ENCODE results near the gene MTARC2.

DNA sequence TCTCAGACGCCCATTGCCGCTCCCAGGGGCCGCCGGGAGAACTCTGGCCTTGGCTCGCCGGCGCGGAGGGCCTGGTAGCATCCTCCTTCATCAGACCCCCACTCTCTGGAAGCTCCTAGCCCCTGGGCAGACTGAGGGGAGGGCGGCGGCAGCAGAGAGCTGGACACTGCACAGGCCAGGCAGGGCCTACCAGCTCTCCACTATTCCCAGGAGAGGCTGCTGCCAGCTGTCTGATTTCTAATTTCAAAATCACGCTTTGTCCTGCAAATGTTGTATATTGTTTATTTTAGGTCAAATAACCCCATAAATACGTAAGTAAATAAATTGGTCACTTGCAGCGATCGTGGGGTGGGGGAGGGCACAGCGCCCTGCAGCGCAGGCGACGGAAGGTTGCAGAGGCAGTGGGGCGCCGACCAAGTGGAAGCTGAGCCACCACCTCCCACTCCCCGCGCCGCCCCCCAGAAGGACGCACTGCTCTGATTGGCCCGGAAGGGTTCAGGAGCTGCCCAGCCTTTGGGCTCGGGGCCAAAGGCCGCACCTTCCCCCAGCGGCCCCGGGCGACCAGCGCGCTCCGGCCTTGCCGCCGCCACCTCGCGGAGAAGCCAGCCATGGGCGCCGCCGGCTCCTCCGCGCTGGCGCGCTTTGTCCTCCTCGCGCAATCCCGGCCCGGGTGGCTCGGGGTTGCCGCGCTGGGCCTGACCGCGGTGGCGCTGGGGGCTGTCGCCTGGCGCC, 38.4 kb downstream of the MTARC2 start, which contains the start of gene MTARC1:
- TF ChIP-seq, protein P1, sequence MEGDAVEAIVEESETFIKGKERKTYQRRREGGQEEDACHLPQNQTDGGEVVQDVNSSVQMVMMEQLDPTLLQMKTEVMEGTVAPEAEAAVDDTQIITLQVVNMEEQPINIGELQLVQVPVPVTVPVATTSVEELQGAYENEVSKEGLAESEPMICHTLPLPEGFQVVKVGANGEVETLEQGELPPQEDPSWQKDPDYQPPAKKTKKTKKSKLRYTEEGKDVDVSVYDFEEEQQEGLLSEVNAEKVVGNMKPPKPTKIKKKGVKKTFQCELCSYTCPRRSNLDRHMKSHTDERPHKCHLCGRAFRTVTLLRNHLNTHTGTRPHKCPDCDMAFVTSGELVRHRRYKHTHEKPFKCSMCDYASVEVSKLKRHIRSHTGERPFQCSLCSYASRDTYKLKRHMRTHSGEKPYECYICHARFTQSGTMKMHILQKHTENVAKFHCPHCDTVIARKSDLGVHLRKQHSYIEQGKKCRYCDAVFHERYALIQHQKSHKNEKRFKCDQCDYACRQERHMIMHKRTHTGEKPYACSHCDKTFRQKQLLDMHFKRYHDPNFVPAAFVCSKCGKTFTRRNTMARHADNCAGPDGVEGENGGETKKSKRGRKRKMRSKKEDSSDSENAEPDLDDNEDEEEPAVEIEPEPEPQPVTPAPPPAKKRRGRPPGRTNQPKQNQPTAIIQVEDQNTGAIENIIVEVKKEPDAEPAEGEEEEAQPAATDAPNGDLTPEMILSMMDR (optimal IDR thresholded peaks at IDR 0.05 in 1 of 3, IDR thresholded peaks at IDR 0.05 in 1 of 3, conservative IDR thresholded peaks at IDR 0.05 in 1 of 3; ENCODE audit: extremely low read depth in 1 of 3, insufficient read depth in 2 of 3, low read length in 3 of 3) = peak in 2 of 3 experiments; percentile 4 to 5
- TF ChIP-seq EZH2 (IDR thresholded peaks at IDR 0.05; ENCODE audit: low read length) = no peak

Data from keratinocyte (primary cell).